Testis (tissue), 3 donors: ENCODE data around the gene TST. TPM values are rescaled to one million over a fixed set of nuclear protein-coding genes. Genes with fewer than 3 reads are reported as not detected.

Experiments used
- DNase-seq: peaks from one replicate; pipeline ENCODE4 v3.0.0-alpha.2; 2019
- H3K27ac ChIP-seq, 2 donors: fragments of 200-600 bp; sonication (generic); one replicate each; pipeline ENCODE4 v1.5.1; 2019
- H3K27me3 ChIP-seq: fragments of 200-600 bp; sonication (generic); one replicate; pipeline ENCODE4 v1.5.1; 2019
- H3K36me3 ChIP-seq: fragments of 200-600 bp; sonication (generic); one replicate; pipeline ENCODE4 v1.5.1; 2017; ENCODE audit warnings: low read depth; ENCODE audit errors: missing control alignments
- H3K4me1 ChIP-seq: fragments of 200-600 bp; sonication (generic); one replicate; pipeline ENCODE4 v1.5.1; 2019
- H3K4me3 ChIP-seq, 2 donors: fragments of 200-600 bp; sonication (generic); one replicate each; pipeline ENCODE4 v1.5.1; 2017 to 2019
- H3K9me3 ChIP-seq: fragments of 200-600 bp; sonication (generic); one replicate; pipeline ENCODE4 v1.5.1; 2017
- POLR2A ChIP-seq: fragments of 450-650 bp; IDR thresholded peaks from one replicate; pipeline ENCODE4 v1.6.1; 2017; ENCODE audit warnings: antibody characterized with exemption, mild to moderate bottlenecking, moderate library complexity
- WGBS, 2 donors: methylation state at CpG; one replicate each; pipeline ENCODE4 v1.1.5; 2018; 5-methylcytosine and 5-hydroxymethylcytosine counted together
- intact Hi-C: fragments of 100-400 bp; cut with DNase I; formaldehyde crosslinking; loops from one replicate; pipeline ENCODE4 v1.15.1; 2023; ENCODE audit warnings: low total_unique reads
- polyA plus RNA-seq: library from polyadenylated mRNA; stranded (reverse); fragments of 350-450 nt; fragmentation: Illumina TruSeq; extraction: RNeasy Lipid Tissue Mini Kit (QIAGEN cat#74804); gene quantifications from one replicate; pipeline ENCODE4 v1.2.3, GENCODE V29; 2014; ENCODE audit warnings: low read depth, low replicate concordance; ENCODE audit not compliant: insufficient read depth
- total RNA-seq, 2 donors: library from RNA; depleted of rRNA; stranded (reverse); fragments of >200 nt; gene quantifications; one replicate each; pipeline ENCODE4 v1.2.3, GENCODE V29; 2016
- TF ChIP-seq, protein P1 (sequence below), 3 experiments: fragments of 450-650 bp in 2 of 3; fragments of 200-600 bp in 1 of 3; sonication (generic) in 1 of 3; IDR thresholded peaks; one replicate each; pipeline ENCODE4 v1.5.1; 2016 to 2019; ENCODE audit warnings: antibody characterized with exemption in 3 of 3, mild to moderate bottlenecking in 2 of 3, moderate library complexity in 1 of 3

Gene TST
- total and polyA plus RNA-seq, 3 donors from 2014 or later = 18.0 to 20.9 (median 18.2) TPM

DNA sequence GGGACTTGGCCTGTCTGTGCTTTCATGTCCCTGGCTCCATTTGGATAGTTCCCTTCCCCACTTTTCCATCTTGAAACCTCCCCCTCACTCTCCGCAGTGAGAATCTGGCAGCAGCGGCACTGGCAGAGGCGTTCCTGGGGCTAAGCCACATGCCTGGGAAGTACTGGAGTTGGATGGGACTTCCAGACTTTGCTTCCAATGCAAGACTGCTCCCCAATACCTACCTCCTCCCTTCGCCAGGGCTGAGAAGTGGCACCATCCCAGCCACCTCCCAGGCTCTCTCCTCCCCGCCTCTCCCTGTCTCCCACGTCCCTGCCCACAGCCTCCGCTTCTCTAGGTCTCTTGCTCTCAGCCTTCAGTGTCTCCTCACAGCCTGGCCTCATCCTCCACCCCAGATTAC, 16.6 kb downstream of the TST start:
- Histone ChIP-seq H3K27ac (no peak overlapping the region), H3K9me3 (no peaks in the 10 kb centered on the region), H3K36me3 (no peaks in the 10 kb centered on the region), H3K27me3 (no peaks in the 10 kb centered on the region), H3K4me1 (no peaks in the 10 kb centered on the region), H3K4me3 (no peak overlapping the region)
- intact Hi-C loops = no loop called here
- TF ChIP-seq, protein P1, sequence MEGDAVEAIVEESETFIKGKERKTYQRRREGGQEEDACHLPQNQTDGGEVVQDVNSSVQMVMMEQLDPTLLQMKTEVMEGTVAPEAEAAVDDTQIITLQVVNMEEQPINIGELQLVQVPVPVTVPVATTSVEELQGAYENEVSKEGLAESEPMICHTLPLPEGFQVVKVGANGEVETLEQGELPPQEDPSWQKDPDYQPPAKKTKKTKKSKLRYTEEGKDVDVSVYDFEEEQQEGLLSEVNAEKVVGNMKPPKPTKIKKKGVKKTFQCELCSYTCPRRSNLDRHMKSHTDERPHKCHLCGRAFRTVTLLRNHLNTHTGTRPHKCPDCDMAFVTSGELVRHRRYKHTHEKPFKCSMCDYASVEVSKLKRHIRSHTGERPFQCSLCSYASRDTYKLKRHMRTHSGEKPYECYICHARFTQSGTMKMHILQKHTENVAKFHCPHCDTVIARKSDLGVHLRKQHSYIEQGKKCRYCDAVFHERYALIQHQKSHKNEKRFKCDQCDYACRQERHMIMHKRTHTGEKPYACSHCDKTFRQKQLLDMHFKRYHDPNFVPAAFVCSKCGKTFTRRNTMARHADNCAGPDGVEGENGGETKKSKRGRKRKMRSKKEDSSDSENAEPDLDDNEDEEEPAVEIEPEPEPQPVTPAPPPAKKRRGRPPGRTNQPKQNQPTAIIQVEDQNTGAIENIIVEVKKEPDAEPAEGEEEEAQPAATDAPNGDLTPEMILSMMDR (IDR thresholded peaks at IDR 0.05) = no peak
- no peak for TF ChIP-seq POLR2A
- 81 to 83% methylated on average over 7 of the region's 7 CpGs for WGBS, 2 donors
- DNase-seq = no peak

DNA sequence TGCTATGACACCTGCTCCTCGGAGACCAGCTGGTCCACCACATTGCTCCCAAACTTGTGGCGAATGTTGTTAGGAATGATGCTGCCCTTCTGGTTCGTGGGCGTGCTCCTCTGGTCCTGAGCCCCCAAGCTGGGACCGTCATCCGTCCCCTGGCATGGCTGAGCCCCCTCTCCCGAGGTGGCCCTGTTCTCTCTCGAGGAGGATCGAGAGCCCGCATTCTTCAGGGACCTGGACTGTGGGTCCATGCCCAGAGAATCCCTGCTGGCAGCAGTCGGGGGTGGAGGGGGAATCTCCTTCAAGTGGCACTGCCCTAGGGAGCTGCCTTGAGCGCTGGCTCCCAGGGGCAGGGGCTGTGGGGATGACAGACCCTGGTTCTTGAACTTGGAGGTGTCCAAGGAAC, 17.4 kb downstream of the TST start:
- DNase-seq = no peak
- no peaks in the 10 kb centered on the region for H3K9me3 ChIP-seq
- H3K36me3 ChIP-seq = no peaks in the 10 kb centered on the region
- H3K27ac ChIP-seq = no peak overlapping the region
- intact Hi-C loops = no loop called here
- TF ChIP-seq POLR2A = no peak
- TF ChIP-seq, protein P1 (IDR thresholded peaks at IDR 0.05) = no peak
- H3K27me3 ChIP-seq = no peaks in the 10 kb centered on the region
- H3K4me3 ChIP-seq = no peak overlapping the region
- H3K4me1 ChIP-seq = no peaks in the 10 kb centered on the region
- 82 to 90% methylated on average over 3 to 12 of the region's 12 CpGs for WGBS, 2 donors

- H3K27ac ChIP-seq = no peak overlapping the region
- no peaks in the 10 kb centered on the region for H3K4me1 ChIP-seq
- whole genome bisulfite sequencing, 2 donors = 80 to 85% methylated on average over 10 to 11 of the region's 11 CpGs
- no peaks in the 10 kb centered on the region for H3K36me3 ChIP-seq
- no peak for DNase-seq
- H3K27me3 ChIP-seq = no peaks in the 10 kb centered on the region
- no peak overlapping the region for H3K4me3 ChIP-seq
- TF ChIP-seq POLR2A = no peak
- TF ChIP-seq, protein P1 (IDR thresholded peaks at IDR 0.05) = no peak
- intact Hi-C loops = no loop called here
- H3K9me3 ChIP-seq = no peaks in the 10 kb centered on the region
Observed at GRCh38 chr22:37000676-37001534, 18.3 kb downstream of the TST start.

DNA sequence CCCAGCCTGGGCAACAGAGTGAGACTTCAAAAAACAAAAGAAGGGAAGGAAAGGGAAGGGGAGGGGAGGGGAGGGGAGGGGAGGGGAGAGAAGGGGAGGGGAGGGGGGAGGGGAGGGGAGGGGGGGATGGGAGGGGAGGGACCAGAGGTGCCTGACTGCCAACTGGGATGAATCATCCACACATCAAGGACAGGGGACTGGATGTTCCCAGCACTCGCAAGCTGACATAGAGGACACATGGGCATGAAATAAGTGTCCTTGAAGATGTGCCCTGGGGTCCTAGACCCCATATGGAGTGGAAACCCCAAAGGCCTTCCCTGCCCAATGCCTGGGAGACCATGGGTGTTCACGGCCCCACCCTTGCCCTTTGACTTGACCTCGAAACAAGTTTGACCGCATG, 19.8 kb downstream of the TST start:
- H3K36me3 ChIP-seq = no peaks in the 10 kb centered on the region
- TF ChIP-seq, protein P1 (IDR thresholded peaks at IDR 0.05) = no peak
- no peak for TF ChIP-seq POLR2A
- no peak for DNase-seq
- 62% methylated on average over 4 of the region's 4 CpGs; no CpG with 5 or more reads in 1 of the 2 donors for WGBS, 2 donors
- H3K9me3 ChIP-seq = no peaks in the 10 kb centered on the region
- no peaks in the 10 kb centered on the region for H3K27me3 ChIP-seq
- intact Hi-C loops = no loop called here
- no peaks in the 10 kb centered on the region for H3K4me1 ChIP-seq
- no peak overlapping the region for H3K27ac ChIP-seq
- H3K4me3 ChIP-seq = no peak overlapping the region
